Aorta (tissue), 5 donors: ENCODE data around the gene IL18RAP. TPM values are rescaled to one million over a fixed set of nuclear protein-coding genes. Genes with fewer than 3 reads are reported as not detected.

ENCODE experiments used
- ATAC-seq: fragments of 200-7000 bp; cut with Tn5 transposase; one replicate; pipeline ENCODE4 v1.9.1; 2022; ENCODE audit warnings: moderate library complexity; ENCODE audit not compliant: low FRiP score
- DNase-seq, 2 donors: peaks; one replicate each; pipeline ENCODE4 v3.0.0-alpha.2; 2020
- H3K27ac ChIP-seq, 2 donors: one replicate each; pipeline ENCODE4 v1.5.1; 2013; ENCODE audit warnings: low read length in 2 of 2, mild to moderate bottlenecking in 2 of 2, moderate library complexity in 2 of 2, control low read depth in 1 of 2, inconsistent platforms in 1 of 2, low read depth in 1 of 2
- H3K27me3 ChIP-seq, 2 donors: one replicate each; pipeline ENCODE4 v1.6.1; 2013; ENCODE audit warnings: control low read depth in 1 of 2, low read length in 1 of 2, mild to moderate bottlenecking in 1 of 2, moderate library complexity in 1 of 2; ENCODE audit not compliant: insufficient read depth in 2 of 2, control insufficient read depth in 1 of 2
- H3K36me3 ChIP-seq, 2 donors: one replicate each; pipeline ENCODE4 v1.6.1; 2013; ENCODE audit warnings: control low read depth in 1 of 2, low read length in 1 of 2, mild to moderate bottlenecking in 1 of 2; ENCODE audit not compliant: insufficient read depth in 2 of 2, control insufficient read depth in 1 of 2
- H3K4me1 ChIP-seq, 2 donors: one replicate each; pipeline ENCODE4 v1.6.1; 2013; ENCODE audit warnings: low read length in 2 of 2, control low read depth in 1 of 2, mild to moderate bottlenecking in 1 of 2, moderate library complexity in 1 of 2; ENCODE audit not compliant: insufficient read depth in 2 of 2, control insufficient read depth in 1 of 2
- H3K4me3 ChIP-seq, 2 donors: one replicate each; pipeline ENCODE4 v1.5.1; 2013; ENCODE audit warnings: low read length in 2 of 2, control low read depth in 1 of 2, mild to moderate bottlenecking in 1 of 2
- H3K9me3 ChIP-seq: one replicate; pipeline ENCODE4 v1.6.1; 2013; ENCODE audit warnings: mild to moderate bottlenecking, low read length; ENCODE audit not compliant: control insufficient read depth
- WGBS, 2 donors: extraction: QIAGEN DNeasy Blood & Tissue Kit; methylation state at CpG; one replicate each; pipeline ENCODE4 v1.1.7; 2013; 5-methylcytosine and 5-hydroxymethylcytosine counted together
- intact Hi-C, 2 donors: fragments of 100-400 bp; cut with DNase I; formaldehyde crosslinking; loops; one replicate each; pipeline versions ENCODE4 v1.14.2 to v1.15.0; 2022
- long read RNA-seq, 2 donors: library from polyadenylated mRNA; unstranded; transcript quantifications; one replicate each; pipeline ENCODE4 v2.0.0, GENCODE V29; 2020 to 2021
- polyA plus RNA-seq, 2 donors: library from polyadenylated mRNA; stranded (reverse); fragments of 200-250 nt; gene quantifications; one replicate each; pipeline ENCODE4 v1.2.3, GENCODE V29; 2013
- total RNA-seq, 2 donors: library from RNA; stranded (reverse); fragmentation: NEBNext Ultra II Directional; extraction: Animal tissue kit (Norgen Biotek cat#: 25700); gene quantifications; one replicate each; pipeline ENCODE4 v1.2.1, GENCODE V29; 2021
- donor health status: healthy with polysubstance abuse.
- donor health status: Bipolar disorder and iron deficiency.
- donor health status: DM: no; HTN: no; CAD: no.
- donor health status: DM: no; HTN: no; CAD: no.
- donor health status: DM: yes; HTN: yes; CAD: no.

The IL18RAP gene
- total RNA-seq (1 to 10 TPM; 1.9 to 6.3 TPM), polyA plus RNA-seq (under 1 TPM in 1 of 2 donors, not detected in 1; 0.63 TPM)
- long read RNA-seq, donor 1, partial matches to known transcripts = 1 of 3 reads
- long read RNA-seq, donor 1, other reads (novel, unspliced or antisense) = 2 of 3 reads
- long read RNA-seq, donor 2, partial matches to known transcripts = 0 of 1 reads
- long read RNA-seq, donor 2, other reads (novel, unspliced or antisense) = 1 of 1 reads

GRCh38 chr2:102422910-102423309 is at the start of gene IL18RAP:
IL18RAP (plus strand) TSS chr2:102423160; CDS start chr2:102423278, 118 bp downstream.
- no peak within 1 kb of the TSS for H3K27ac ChIP-seq
- H3K9me3 ChIP-seq = no peaks in the 10 kb centered on the region
- H3K27me3 ChIP-seq = no peaks in the 10 kb centered on the region
- DNase-seq (no peak), ATAC-seq (no peak)
- H3K36me3 ChIP-seq = no peaks in the 10 kb centered on the region
- WGBS, 2 donors = 64 to 65% methylated on average over 3 of the region's 3 CpGs
- intact Hi-C loops = no loop called here
- no peaks in the 10 kb centered on the region for H3K4me1 ChIP-seq
- no peak within 1 kb of the TSS for H3K4me3 ChIP-seq

- DNase-seq (no peak), ATAC-seq (no peak)
- no peaks in the 10 kb centered on the region for H3K9me3 ChIP-seq
- no peaks in the 10 kb centered on the region for H3K27me3 ChIP-seq
- H3K4me1 ChIP-seq = no peaks in the 10 kb centered on the region
- H3K4me3 ChIP-seq = no peak overlapping the region
- H3K36me3 ChIP-seq = no peaks in the 10 kb centered on the region
- H3K27ac ChIP-seq = no peak overlapping the region
- intact Hi-C loops = no loop called here
- 78 to 88% methylated on average over 1 of the region's 1 CpG for WGBS, 2 donors
Observed at GRCh38 chr2:102376052-102376591, 46.8 kb upstream of the IL18RAP start.

DNA sequence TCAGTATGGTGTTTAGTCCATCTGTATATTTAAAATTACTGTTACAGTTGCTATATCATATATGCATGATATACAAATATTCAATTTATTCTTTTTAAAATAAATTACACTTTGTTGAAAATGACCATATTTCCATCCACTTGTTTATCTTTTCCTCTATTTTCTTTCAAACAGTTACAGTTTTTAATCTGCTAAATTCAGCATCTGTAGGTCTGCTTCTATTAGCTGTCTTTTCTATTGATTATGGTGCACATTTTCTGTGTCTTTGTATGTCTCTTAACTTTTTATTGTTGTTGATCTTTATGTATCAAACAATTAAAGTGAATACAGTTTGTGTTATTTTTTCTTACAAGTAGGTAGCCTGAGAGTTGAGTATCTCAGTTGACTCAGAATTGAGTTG is 39.2 kb upstream of the IL18RAP start:
- no peaks in the 10 kb centered on the region for H3K4me1 ChIP-seq
- intact Hi-C loops = no loop called here
- no peak overlapping the region for H3K27ac ChIP-seq
- ATAC-seq (no peak), DNase-seq (no peak)
- H3K36me3 ChIP-seq = no peaks in the 10 kb centered on the region
- no peaks in the 10 kb centered on the region for H3K27me3 ChIP-seq
- H3K4me3 ChIP-seq = no peak overlapping the region
- H3K9me3 ChIP-seq = peaks cover 3% of the 10 kb centered on the region

- Histone ChIP-seq H3K27ac (no peak overlapping the region), H3K36me3 (no peaks in the 10 kb centered on the region), H3K4me1 (no peaks in the 10 kb centered on the region), H3K27me3 (no peaks in the 10 kb centered on the region), H3K9me3 (peaks cover 3% of the 10 kb centered on the region), H3K4me3 (no peak overlapping the region)
- no peak for DNase-seq
- no peak for ATAC-seq
- intact Hi-C loops = no loop called here
- 85% methylated on average over 1 of the region's 1 CpG for WGBS, 2 donors
Observed at GRCh38 chr2:102385522-102385921, 37.4 kb upstream of the IL18RAP start.

- H3K9me3 ChIP-seq = peaks cover 3% of the 10 kb centered on the region
- no peak for ATAC-seq
- H3K27ac ChIP-seq = no peak overlapping the region
- WGBS, 2 donors = 71 to 77% methylated on average over 3 of the region's 3 CpGs
- H3K27me3 ChIP-seq = no peaks in the 10 kb centered on the region
- H3K4me1 ChIP-seq = no peaks in the 10 kb centered on the region
- no peak overlapping the region for H3K4me3 ChIP-seq
- H3K36me3 ChIP-seq = no peaks in the 10 kb centered on the region
- intact Hi-C loops = no loop called here
- no peak for DNase-seq
Observed at GRCh38 chr2:102386004-102386403, 37.0 kb upstream of the IL18RAP start.

GRCh38 chr2:102386867-102387541 is 36.0 kb upstream of the IL18RAP start:
- Histone ChIP-seq H3K4me3 (no peak overlapping the region), H3K9me3 (peaks cover 3% of the 10 kb centered on the region), H3K27ac (no peak overlapping the region), H3K36me3 (no peaks in the 10 kb centered on the region), H3K27me3 (no peaks in the 10 kb centered on the region), H3K4me1 (no peaks in the 10 kb centered on the region)
- ATAC-seq (no peak), DNase-seq (no peak)
- 89 to 91% methylated on average over 3 of the region's 3 CpGs for WGBS, 2 donors
- intact Hi-C loops = no loop called here

GRCh38 chr2:102387763-102388546 is 35.0 kb upstream of the IL18RAP start:
- H3K9me3 ChIP-seq = peaks cover 3% of the 10 kb centered on the region
- no peaks in the 10 kb centered on the region for H3K36me3 ChIP-seq
- no peak overlapping the region for H3K4me3 ChIP-seq
- no peak overlapping the region for H3K27ac ChIP-seq
- ATAC-seq (no peak), DNase-seq (no peak)
- no peaks in the 10 kb centered on the region for H3K4me1 ChIP-seq
- 94 to 96% methylated on average over 7 of the region's 7 CpGs for WGBS, 2 donors
- H3K27me3 ChIP-seq = no peaks in the 10 kb centered on the region
- intact Hi-C loops = no loop called here

- no peak for DNase-seq
- intact Hi-C loops = no loop called here
- H3K27me3 ChIP-seq = no peaks in the 10 kb centered on the region
- no peak for ATAC-seq
- 85 to 87% methylated on average over 2 of the region's 2 CpGs for WGBS, 2 donors
- H3K27ac ChIP-seq = no peak overlapping the region
- no peak overlapping the region for H3K4me3 ChIP-seq
- H3K36me3 ChIP-seq = no peaks in the 10 kb centered on the region
- H3K4me1 ChIP-seq = no peaks in the 10 kb centered on the region
- H3K9me3 ChIP-seq = no peaks in the 10 kb centered on the region
Observed at GRCh38 chr2:102391565-102391964, 31.4 kb upstream of the IL18RAP start.
